A673 (cell line): ENCODE data around the gene SPATS2L.

Experiments used
- EZH2 ChIP-seq: fragments of 200-600 bp; sonication (generic); IDR thresholded peaks from 2 replicates; pipeline ENCODE4 v1.6.1; 2017; ENCODE audit warnings: borderline replicate concordance, low read depth, mild to moderate bottlenecking, mixed read lengths, antibody characterized with exemption, low read length; ENCODE audit not compliant: poor library complexity, severe bottlenecking
- TF ChIP-seq, protein P1 (sequence below): fragments of 300-800, 200-600 bp; sonication (generic); conservative IDR thresholded peaks from 2 replicates; pipeline ENCODE4 v1.5.1; 2017; ENCODE audit warnings: low read depth, mild to moderate bottlenecking, antibody characterized with exemption, low read length, moderate library complexity, mixed read lengths

DNA sequence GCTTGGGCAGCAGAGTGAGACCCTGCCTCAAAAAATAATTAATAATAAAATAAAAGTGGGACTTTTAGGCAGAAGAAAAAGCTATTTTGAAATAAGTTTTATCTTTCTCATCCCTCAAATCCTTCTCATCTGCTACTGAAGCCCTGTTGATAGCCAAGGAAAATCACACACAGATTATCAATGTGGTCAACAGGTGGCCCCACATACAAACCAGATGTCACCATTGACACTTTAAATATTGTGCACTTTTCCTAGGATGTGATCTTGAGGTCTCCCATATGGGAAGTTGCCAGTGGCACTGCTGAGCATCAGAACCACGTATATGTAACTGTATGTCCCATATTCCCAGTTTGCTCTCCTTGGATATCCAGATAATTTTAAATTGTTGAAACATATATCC, 138.8 kb downstream of the SPATS2L start:
- TF ChIP-seq, protein P1, sequence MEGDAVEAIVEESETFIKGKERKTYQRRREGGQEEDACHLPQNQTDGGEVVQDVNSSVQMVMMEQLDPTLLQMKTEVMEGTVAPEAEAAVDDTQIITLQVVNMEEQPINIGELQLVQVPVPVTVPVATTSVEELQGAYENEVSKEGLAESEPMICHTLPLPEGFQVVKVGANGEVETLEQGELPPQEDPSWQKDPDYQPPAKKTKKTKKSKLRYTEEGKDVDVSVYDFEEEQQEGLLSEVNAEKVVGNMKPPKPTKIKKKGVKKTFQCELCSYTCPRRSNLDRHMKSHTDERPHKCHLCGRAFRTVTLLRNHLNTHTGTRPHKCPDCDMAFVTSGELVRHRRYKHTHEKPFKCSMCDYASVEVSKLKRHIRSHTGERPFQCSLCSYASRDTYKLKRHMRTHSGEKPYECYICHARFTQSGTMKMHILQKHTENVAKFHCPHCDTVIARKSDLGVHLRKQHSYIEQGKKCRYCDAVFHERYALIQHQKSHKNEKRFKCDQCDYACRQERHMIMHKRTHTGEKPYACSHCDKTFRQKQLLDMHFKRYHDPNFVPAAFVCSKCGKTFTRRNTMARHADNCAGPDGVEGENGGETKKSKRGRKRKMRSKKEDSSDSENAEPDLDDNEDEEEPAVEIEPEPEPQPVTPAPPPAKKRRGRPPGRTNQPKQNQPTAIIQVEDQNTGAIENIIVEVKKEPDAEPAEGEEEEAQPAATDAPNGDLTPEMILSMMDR, result no peak
- no peak for TF ChIP-seq EZH2
